GM19193 (cell line): ENCODE measurements around the gene TRIM63.

ENCODE experiments used
- POLR2A ChIP-seq: IDR thresholded peaks from 4 replicates; pipeline ENCODE4 v1.6.1; 2011; ENCODE audit not compliant: insufficient read depth, insufficient read length; ENCODE audit errors: extremely low read depth

Gene TRIM63

DNA sequence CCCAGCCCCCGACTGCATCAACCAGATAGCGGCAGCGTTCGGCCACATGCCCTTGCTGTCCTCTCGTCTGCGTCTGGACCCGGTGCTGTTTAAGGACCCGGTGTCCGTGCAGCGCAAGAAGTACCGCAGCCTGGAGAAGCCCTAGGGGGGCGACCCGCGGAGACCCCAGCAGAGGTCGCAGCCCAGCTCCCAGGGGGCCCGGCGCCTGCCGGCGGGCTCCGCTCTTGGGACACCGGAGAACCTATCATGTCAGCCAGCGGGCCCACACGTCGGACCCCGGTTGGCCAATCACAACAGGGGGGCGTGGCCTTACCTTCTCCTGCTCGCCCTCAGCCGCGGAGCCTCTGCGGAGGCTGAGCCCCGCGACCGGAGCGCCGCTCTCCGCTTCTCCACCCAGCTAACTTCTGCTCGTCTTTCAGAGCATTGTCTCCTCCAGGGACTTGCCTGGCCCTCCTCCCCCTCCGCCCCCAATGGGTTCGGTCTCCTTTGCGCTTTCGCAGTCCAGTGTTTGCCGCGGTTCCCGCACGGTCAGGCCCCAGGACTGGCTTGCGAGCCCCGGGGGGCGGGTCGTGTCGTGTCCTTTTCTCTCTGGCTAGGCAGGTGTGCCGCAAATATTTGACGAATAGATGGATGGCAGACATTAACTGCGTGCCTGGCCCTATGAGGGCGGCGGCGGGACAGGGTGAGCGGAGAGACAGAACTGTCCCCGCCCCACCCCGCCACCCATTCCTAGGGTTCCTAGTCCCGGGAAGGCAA lies 32.0 kb downstream of the TRIM63 start:
- TF ChIP-seq POLR2A, result no peak

DNA sequence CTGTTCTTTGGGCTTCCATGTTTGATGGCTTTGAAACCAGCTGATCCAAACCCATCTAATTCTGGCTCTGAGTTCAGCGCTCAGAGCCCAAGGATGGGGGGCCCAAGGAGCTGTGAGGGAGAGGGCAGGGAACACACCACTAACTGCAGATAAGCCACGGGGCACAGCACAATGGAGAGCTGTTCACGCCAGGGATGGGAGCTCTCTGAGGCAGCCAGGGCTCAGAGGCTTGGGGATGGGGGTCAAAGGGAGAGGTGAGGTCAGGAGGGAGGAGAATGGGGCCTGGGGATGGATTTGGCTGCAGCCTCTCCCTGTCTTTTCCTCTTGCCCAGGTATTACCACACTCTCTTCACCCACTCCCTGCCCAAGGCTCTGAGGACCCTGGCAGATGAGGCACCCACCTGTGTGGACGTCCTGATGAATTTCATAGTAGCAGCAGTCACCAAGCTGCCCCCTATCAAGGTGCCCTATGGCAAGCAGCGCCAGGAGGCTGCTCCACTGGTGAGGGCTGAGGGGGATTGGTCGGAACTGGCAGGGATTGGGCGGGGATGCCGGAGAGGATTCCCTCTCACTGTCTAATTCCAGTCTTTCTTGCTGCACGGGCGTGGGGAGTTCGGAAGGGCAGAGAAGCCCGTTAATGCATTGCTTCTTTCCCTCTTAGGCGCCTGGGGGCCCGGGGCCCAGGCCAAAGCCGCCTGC lies 32.8 kb downstream of the TRIM63 start:
- TF ChIP-seq POLR2A, result no peak

DNA sequence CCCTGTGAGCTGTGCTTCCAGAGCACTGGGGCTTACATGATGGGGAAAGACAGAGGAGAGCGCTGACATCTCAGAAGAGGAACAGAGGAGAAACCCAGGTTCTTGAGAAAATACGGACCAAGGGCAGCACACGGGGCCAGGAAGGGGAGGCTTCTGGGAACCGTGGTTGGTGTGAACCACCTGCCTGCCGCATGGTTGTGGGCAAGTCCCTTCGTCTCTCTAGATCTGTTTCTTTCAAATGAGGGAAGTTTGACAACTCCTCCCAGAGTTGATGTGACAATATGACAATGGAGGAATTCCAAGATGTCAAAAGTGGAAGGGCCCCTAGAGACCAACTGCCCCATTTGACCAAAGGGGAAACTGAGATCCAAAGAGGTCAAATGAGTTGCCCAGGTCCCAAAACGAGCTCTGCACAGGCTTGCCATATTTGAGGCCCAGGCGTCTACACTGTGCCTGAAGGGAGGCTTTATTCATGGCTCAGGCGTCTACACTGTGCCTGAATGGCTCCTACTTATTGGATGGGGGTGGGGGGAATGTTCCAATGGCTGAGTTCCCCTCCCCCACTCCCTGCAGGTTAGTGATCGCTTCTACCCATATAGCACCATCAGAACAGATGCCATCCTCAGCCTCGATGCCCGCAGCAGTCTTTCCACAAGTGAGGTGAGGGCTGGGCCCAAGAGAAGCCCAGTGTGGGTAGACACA lies 34.6 kb downstream of the TRIM63 start:
- no peak for TF ChIP-seq POLR2A

DNA sequence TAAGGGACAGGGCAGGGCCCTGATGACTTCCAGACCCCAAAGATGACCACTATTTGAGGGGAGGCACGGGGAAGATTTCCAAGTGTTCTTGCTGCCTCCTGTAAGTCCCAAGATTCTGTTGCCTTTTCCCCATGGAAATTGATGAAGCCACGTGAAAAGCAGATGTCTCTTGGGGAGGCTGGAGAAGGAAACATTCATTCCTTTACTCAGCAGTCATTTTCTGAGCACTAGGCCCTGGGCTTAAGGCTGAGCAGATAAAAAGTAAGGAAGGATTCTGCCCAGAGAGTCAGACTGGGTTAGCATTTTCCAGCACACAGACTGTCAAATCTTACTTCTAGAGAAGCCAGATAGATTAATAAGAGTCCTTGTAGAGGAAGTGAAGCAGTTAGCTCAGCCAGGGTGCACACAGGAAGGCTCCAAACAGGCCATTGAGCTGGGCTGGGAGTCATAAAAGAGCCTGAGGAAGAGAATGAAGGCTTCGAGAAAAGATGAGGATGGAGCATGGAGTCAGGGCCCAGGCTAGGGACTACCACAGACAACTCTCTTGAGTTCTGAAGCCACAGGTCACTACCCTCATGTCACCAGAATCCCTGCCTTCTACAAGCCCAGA lies 35.7 kb downstream of the TRIM63 start:
- TF ChIP-seq POLR2A, result no peak

DNA sequence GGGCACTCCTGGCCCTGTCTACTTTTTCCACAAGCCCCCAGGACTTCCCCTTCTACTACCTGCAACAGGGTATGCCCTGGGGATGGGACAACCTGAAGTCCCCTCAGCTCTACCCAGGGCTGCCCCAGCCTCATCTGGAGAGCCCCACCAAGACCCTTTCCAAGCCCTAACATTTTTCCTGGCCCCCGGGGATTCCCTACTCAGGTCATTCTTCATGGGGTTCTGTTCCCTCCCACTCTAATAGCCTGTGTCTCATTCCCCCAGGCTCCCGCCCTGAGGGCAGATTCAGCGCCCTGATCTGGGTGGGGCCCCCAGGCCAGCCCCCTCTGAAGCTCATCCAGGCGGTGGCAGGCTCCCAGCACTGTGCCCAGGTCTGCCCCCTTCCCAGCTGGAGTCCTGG lies 36.2 kb downstream of the TRIM63 start:
- TF ChIP-seq POLR2A, result no peak

DNA sequence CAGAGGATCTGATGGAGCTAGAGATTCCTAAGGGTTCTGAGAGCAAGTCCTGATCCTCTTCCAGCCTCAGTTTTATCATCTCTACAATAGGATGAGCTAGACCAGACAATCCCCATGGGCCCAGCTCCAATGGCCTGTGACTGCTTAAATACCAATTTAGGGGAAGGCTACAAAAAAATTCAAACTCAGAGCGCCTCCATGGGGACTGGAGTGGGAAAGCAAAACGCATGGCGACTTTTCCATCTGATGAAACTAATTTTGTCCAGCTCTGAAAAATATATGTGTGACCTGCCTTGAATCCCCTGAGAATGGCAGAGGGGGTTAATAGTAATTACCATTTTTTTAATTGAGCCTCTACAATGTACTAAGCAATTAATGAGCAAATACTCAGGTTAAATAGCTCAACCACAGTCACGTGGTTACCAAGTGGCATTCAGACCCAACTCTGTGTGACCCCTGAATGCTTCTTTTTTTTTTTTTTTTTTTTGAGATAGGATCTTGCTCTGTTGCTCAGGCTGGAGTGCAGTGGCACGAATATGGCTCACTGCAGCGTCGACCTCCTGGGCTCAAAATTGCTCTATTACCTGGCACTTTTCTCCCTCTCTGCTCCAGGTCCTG lies 37.5 kb downstream of the TRIM63 start:
- TF ChIP-seq POLR2A, result no peak

DNA sequence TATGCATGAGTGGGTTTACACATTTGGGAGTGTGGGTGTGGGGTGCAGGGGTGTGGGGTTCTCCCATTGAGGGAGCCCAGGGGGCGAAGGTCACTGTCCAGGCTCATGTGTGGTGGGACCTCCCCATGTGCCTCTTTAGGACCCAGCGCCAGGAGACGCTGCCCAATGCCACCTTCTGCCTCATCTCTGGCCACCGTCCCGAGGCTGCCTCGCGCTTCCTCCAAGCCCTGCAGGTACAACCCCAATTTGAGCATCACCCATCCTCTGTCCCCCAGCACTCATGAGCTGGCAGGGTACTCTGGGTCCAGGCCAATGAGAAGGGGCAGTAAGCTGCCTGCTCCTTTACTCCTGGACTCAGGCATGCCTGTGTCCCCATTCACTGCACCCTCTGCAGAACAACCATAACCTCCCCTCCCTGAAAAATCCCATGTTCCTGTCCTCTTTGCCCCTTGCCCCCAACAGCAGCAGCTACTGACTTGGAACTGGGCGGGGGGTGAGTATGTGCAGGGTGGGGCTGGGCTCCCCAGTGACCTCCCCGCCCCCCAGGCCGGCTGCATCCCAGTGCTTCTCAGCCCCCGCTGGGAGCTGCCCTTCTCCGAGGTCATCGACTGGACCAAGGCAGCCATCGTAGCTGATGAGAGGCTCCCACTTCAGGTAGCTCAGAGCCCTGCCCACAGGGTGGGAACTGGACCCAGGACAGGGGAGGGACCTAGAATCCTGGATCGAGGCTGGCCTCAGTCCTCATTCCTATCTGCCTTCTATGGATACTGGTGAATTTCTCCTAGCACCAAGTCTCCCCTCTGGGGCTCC lies 38.2 kb downstream of the TRIM63 start:
- TF ChIP-seq POLR2A, result no peak

DNA sequence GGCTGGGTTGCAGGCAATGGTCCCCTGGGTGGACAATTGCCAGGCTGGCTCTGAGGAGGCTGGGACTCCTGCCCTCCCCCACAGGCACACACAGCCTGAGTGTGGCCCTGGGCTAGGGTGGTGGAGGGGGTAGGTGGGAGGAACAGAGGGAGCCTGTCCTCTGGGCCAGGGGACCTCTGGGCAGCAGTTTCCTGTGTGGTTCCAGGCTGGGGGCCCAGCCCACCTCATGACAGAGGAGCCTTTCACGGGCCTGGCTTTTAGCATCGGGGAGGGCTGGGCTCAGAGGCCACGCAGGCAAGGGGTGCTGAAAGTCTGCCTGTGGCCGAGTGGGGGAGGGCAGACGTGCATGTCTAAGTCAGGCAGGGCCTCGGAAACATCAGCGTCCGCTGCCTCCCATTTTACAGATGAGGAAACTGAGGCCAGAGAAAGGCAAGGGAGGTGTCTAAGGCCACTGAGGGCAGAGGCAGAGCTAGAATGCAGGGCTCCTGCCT lies 38.9 kb downstream of the TRIM63 start:
- no peak for TF ChIP-seq POLR2A

DNA sequence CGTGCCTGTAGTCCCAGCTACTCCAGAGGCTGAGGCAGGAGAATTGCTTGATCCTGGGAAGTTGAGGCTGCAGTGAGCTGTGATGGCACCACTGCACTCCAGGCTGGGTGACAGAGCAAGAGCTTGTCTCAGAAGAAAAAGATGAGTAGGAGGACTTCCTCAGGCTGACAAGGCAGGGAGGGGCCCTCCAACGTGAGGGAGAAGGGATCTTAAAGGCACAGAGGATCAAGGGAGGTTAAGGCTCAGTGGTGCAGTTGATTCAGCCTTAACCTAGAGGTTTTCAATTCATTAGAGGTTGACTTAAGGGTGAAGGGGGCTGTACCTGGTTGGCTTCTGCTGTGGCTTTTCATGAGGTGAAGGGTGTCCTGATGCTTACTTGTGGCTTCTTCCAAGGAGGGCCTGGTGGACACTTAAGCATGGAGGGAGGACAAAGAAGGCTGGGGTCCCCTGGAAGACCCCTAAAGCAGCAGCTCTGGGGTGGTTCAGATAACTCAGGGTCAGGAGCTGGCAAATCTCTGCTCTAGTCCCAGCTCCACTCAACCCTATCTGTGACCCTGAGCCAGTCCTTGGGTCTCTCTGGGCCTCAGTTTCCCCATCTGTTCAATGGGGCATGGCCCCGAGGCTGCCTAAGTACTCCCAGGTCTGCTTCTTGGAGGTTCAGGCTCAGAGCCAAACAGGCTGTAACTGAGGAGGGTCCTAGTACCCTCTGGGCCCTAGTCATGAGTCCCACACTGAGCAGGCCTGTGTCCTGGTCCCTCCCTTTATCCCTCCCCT lies 39.5 kb downstream of the TRIM63 start:
- TF ChIP-seq POLR2A, result no peak

DNA sequence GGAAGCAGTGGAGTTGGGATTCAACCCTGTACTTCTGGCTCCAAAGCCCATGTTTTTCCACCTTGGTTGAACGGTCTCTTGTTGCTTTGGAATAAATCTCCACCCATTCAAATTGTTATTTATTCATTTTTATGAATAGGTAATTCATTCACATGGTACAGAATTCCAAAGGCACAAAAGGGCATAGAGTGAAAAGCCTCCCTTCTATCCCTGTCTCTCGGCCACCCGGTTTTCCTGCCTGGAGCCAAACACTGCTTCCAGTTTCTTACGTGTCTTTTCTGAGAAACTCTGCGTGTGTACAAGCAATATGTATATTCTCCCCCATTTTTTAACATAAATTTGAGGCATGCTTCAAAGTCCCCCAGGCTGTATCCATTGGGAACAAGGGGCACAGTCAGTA lies 41.9 kb downstream of the TRIM63 start:
- no peak for TF ChIP-seq POLR2A

DNA sequence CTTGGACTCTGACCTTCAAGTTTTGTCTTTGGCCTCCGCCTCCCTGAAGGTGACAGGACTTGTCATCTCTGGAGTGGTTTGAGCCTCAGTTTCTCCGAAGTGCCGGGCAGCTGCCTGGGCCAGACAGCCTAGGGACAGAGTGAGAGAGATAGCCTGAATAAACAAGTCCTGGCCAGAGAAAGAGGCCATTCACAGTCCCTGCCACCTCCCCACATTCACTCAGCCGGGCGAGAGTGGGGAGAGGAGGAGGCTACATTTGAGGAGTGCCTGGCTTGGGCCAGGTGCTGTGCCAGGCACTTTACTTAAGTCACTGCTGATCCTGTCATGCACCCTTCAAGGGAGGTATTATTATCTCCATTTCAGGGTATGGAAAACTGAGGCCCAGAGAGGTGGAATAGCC lies 42.4 kb downstream of the TRIM63 start:
- no peak for TF ChIP-seq POLR2A

DNA sequence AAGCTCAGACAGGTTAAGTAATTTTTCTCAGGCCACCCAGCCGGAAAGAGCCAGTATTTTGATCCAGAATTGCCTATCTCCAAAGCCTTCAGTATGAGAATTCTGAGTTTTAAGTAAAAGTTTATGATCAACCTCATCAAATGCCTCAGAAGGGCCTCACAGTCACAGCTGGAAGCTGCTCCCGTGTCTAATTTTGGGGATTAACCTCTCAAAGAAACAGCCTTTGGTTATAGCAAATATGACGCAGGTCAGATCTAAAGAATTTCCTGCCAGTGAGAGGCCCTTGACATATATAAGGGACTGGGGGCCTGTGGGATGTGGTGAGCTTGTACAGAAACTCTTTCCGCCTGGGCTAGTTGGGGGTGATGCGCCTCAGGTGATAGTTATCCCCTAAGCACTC lies 43.6 kb downstream of the TRIM63 start:
- no peak for TF ChIP-seq POLR2A

DNA sequence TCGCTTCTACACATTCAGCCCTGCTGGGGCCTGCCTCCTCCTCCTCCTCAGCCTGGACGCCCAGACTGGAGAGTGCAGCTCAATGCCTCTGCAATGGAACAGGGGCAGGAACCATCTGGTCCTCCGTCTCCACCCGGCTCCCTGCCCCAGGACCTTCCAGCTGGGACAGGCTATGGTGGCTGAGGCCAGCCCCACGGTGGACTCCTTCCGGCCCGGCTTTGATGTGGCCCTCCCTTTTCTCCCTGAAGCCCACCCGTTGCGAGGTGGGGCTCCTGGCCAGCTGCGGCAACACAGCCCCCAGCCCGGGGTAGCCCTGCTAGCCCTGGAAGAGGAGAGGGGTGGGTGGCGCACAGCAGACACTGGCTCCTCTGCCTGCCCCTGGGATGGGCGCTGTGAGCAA lies 44.4 kb downstream of the TRIM63 start:
- TF ChIP-seq POLR2A, result no peak
